Effector CD8-positive, alpha-beta T cell (primary cell): ENCODE measurements around the gene FCHO2.

Experiments used
- DNase-seq: peaks from one replicate; lab custom pipeline; 2025; lab: John Stamatoyannopoulos, UW

Gene FCHO2

GRCh38 chr5:73110190-73110589, 154.3 kb downstream of the FCHO2 start:
- no peak for DNase-seq

- no peak for DNase-seq
Observed at GRCh38 chr5:73111536-73111935, 155.7 kb downstream of the FCHO2 start.

GRCh38 chr5:73112359-73112758, 156.5 kb downstream of the FCHO2 start:
- DNase-seq: no peak

GRCh38 chr5:73114044-73114688, 158.3 kb downstream of the FCHO2 start:
- no peak for DNase-seq

- no peak for DNase-seq
Observed at GRCh38 chr5:73115399-73116051, 159.7 kb downstream of the FCHO2 start.

GRCh38 chr5:73116506-73116905, 160.7 kb downstream of the FCHO2 start:
- no peak for DNase-seq

GRCh38 chr5:73117088-73117740, 161.4 kb downstream of the FCHO2 start:
- no peak for DNase-seq

GRCh38 chr5:73118391-73118973, 162.6 kb downstream of the FCHO2 start:
- DNase-seq: no peak

- DNase-seq: no peak
Observed at GRCh38 chr5:73119451-73120157, 163.8 kb downstream of the FCHO2 start.

GRCh38 chr5:73120222-73121118, 164.6 kb downstream of the FCHO2 start, which contains the start of gene TMEM171:
Gene TMEM171 (plus strand): TSS chr5:73120575. CDS start chr5:73123374, 2,799 bp downstream.
- no peak for DNase-seq

- DNase-seq: no peak
Observed at GRCh38 chr5:73121119-73121463, 165.2 kb downstream of the FCHO2 start.

GRCh38 chr5:73122875-73123810, 167.3 kb downstream of the FCHO2 start:
- DNase-seq: no peak

GRCh38 chr5:73125289-73125688, 169.4 kb downstream of the FCHO2 start:
- DNase-seq: no peak

GRCh38 chr5:73126381-73126780, 170.5 kb downstream of the FCHO2 start:
- no peak for DNase-seq

GRCh38 chr5:73126957-73127356, 171.1 kb downstream of the FCHO2 start:
- DNase-seq: no peak

- no peak for DNase-seq
Observed at GRCh38 chr5:73129143-73129542, 173.3 kb downstream of the FCHO2 start.

GRCh38 chr5:73130811-73131210, 175.0 kb downstream of the FCHO2 start:
- no peak for DNase-seq

- no peak for DNase-seq
Observed at GRCh38 chr5:73131711-73132425, 176.0 kb downstream of the FCHO2 start.

GRCh38 chr5:73132759-73133158, 176.9 kb downstream of the FCHO2 start:
- DNase-seq: no peak
